Activated naive CD8-positive, alpha-beta T cell (primary cell): Measurements from ENCODE around the gene TMEM217.

Experiments used
- H3K27ac Mint-ChIP-seq: one replicate; pipeline ENCODE4 v1.8.0; 2021; ENCODE audit warnings: mixed read lengths
- H3K27me3 Mint-ChIP-seq: one replicate; pipeline ENCODE4 v1.8.0; 2021; ENCODE audit warnings: mixed read lengths
- H3K36me3 Mint-ChIP-seq: one replicate; pipeline ENCODE4 v1.8.0; 2021; ENCODE audit warnings: mixed read lengths
- H3K4me1 Mint-ChIP-seq: one replicate; pipeline ENCODE4 v1.8.0; 2021; ENCODE audit warnings: low read depth, mixed read lengths
- H3K4me3 Mint-ChIP-seq: one replicate; pipeline ENCODE4 v1.8.0; 2021; ENCODE audit warnings: mild to moderate bottlenecking, mixed read lengths
- H3K9me3 Mint-ChIP-seq: one replicate; pipeline ENCODE4 v1.8.0; 2021; ENCODE audit warnings: low read depth, mixed read lengths

Gene TMEM217

GRCh38 chr6:37287519-37288157, 29.7 kb upstream of the TMEM217 start:
- Mint-ChIP-seq H3K27ac (no peak overlapping the region), H3K4me3 (peak overlapping the region; percentile 8), H3K36me3 (peaks cover 29% of the 10 kb centered on the region), H3K27me3 (no peaks in the 10 kb centered on the region), H3K9me3 (no peaks in the 10 kb centered on the region), H3K4me1 (peaks cover 21% of the 10 kb centered on the region)

DNA sequence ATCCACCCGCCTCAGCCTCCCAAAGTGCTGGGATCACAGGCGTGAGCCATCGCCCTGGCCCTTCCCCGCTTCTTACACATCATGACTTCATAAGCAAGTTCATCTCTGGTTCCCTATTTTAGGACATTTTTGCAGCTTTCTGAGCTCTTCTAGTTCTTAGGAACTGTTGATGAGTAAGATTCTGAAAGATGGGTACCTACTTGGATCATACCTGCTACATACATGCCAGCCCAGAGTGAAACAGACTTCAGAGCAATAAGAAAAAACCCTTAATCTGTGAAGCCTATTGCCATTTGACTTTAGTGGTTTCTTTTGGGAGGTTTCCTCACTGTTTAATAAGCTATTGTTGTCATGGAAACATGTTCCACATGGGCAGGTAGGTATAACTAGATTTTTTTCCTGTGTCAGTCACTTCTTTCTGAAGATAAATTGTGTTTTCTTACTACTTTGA, 27.9 kb upstream of the TMEM217 start:
- Mint-ChIP-seq H3K9me3 (no peaks in the 10 kb centered on the region), H3K27ac (no peak overlapping the region), H3K36me3 (peaks cover 18% of the 10 kb centered on the region), H3K4me1 (peaks cover 21% of the 10 kb centered on the region), H3K27me3 (no peaks in the 10 kb centered on the region), H3K4me3 (no peak overlapping the region)

DNA sequence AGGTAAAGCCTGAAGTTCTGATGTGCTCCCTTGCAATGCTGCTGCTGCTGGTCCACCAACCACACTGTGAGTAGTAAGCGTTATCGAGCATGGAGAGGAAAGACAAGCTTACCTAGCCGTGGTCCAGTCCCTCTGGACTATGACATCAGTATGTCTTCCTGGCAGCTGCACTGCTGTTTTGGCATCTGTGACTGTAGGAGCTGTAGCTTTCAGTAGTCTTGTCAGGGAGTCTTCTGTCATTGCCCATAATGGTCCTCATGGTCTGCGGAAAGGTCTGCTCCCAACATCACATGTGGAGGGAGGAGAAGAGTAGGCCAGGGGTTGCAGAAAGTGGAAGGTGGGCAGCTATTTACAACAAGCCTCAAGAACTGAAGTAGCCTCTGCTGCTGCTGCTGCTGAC, 26.8 kb upstream of the TMEM217 start:
- no peak overlapping the region for H3K4me3 Mint-ChIP-seq
- peaks cover 16% of the 10 kb centered on the region for H3K4me1 Mint-ChIP-seq
- H3K27ac Mint-ChIP-seq, result no peak overlapping the region
- no peaks in the 10 kb centered on the region for H3K27me3 Mint-ChIP-seq
- peaks cover 18% of the 10 kb centered on the region for H3K36me3 Mint-ChIP-seq
- no peaks in the 10 kb centered on the region for H3K9me3 Mint-ChIP-seq

GRCh38 chr6:37283671-37284151, 25.8 kb upstream of the TMEM217 start:
- no peaks in the 10 kb centered on the region for H3K9me3 Mint-ChIP-seq
- no peak overlapping the region for H3K27ac Mint-ChIP-seq
- no peaks in the 10 kb centered on the region for H3K27me3 Mint-ChIP-seq
- peaks cover 6% of the 10 kb centered on the region for H3K4me1 Mint-ChIP-seq
- H3K36me3 Mint-ChIP-seq, result peaks cover 18% of the 10 kb centered on the region
- H3K4me3 Mint-ChIP-seq, result no peak overlapping the region

DNA sequence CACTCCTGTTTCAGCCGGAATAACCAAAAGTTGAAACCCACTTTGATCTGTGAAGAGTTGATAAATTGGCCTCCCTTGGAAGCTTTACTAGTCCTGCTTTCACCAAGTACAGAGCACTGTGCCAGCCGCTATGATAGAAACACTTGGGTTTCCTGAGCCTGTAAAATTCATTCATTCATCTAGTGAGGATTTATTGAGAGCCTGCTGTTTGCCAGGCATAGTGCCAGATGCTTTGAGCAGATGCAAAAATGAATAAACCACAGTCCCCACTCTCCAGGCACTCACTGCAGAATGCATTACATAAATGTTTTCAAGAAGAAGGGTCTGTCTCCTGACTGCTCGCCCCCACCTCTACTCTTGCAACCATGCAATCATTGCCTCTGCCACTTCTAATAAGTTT, 25.3 kb upstream of the TMEM217 start:
- H3K36me3 Mint-ChIP-seq, result peaks cover 18% of the 10 kb centered on the region
- no peaks in the 10 kb centered on the region for H3K9me3 Mint-ChIP-seq
- H3K27ac Mint-ChIP-seq, result no peak overlapping the region
- H3K27me3 Mint-ChIP-seq, result no peaks in the 10 kb centered on the region
- H3K4me1 Mint-ChIP-seq, result peaks cover 8% of the 10 kb centered on the region
- H3K4me3 Mint-ChIP-seq, result no peak overlapping the region

- H3K27me3 Mint-ChIP-seq, result no peaks in the 10 kb centered on the region
- H3K4me1 Mint-ChIP-seq, result peaks cover 7% of the 10 kb centered on the region
- H3K4me3 Mint-ChIP-seq, result no peak overlapping the region
- peaks cover 13% of the 10 kb centered on the region for H3K36me3 Mint-ChIP-seq
- H3K27ac Mint-ChIP-seq, result no peak overlapping the region
- H3K9me3 Mint-ChIP-seq, result no peaks in the 10 kb centered on the region
Measured at GRCh38 chr6:37282371-37282770, 24.4 kb upstream of the TMEM217 start.

GRCh38 chr6:37280162-37280887, 22.4 kb upstream of the TMEM217 start:
- Mint-ChIP-seq H3K36me3 (peaks cover 10% of the 10 kb centered on the region), H3K27me3 (no peaks in the 10 kb centered on the region), H3K4me1 (peaks cover 16% of the 10 kb centered on the region), H3K9me3 (no peaks in the 10 kb centered on the region), H3K4me3 (no peak overlapping the region), H3K27ac (no peak overlapping the region)

GRCh38 chr6:37279366-37280134, 21.6 kb upstream of the TMEM217 start:
- Mint-ChIP-seq H3K4me1 (peaks cover 20% of the 10 kb centered on the region), H3K27ac (no peak overlapping the region), H3K27me3 (no peaks in the 10 kb centered on the region), H3K9me3 (no peaks in the 10 kb centered on the region), H3K4me3 (no peak overlapping the region), H3K36me3 (peaks cover 10% of the 10 kb centered on the region)

DNA sequence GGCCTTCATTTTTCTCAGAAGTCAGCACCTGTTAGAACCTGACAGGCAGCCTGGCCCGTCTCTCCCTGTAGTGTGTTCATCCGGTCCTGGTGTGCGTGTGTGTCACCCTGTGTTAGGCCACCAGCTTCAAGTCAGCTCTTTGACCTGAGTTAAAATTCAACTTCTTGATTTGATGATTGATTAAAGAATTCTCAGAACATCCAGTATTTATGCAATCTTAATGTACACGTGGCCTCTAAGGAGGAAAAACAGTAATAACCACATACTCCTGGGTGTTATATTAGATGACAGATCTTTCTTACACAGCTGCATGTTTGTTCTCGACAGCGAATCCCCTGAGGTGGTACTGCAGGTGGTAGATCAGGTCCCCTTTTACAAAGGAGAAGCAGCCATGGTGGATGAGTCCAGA, 19.1 kb upstream of the TMEM217 start:
- Mint-ChIP-seq H3K27ac (no peak overlapping the region), H3K4me1 (peaks cover 43% of the 10 kb centered on the region), H3K36me3 (peaks cover 12% of the 10 kb centered on the region), H3K4me3 (no peak overlapping the region), H3K27me3 (no peaks in the 10 kb centered on the region), H3K9me3 (no peaks in the 10 kb centered on the region)

DNA sequence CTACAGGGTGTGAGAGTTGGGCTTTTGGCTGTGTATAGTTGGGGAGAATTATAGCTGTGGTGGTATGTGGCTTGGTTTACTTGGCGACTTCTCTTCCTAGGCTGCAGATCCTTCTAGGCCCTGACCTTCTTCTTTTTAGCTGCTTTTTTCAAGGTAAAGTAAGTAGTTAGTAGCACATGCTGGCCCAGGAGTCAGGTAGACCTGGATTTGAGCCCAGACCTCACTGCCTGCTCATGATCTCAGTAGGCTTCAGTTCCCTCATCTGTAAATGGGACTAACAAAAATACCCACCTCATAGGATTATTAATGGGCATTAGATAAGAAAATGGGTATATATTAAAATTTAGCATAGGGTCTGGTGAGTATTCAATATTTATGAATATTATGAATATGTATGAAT, 17.4 kb upstream of the TMEM217 start:
- Mint-ChIP-seq H3K4me1 (peaks cover 47% of the 10 kb centered on the region), H3K27ac (no peak overlapping the region), H3K9me3 (no peaks in the 10 kb centered on the region), H3K36me3 (peaks cover 14% of the 10 kb centered on the region), H3K4me3 (no peak overlapping the region), H3K27me3 (no peaks in the 10 kb centered on the region)

- H3K9me3 Mint-ChIP-seq, result no peaks in the 10 kb centered on the region
- H3K4me3 Mint-ChIP-seq, result no peak overlapping the region
- H3K4me1 Mint-ChIP-seq, result peaks cover 47% of the 10 kb centered on the region
- no peaks in the 10 kb centered on the region for H3K27me3 Mint-ChIP-seq
- H3K36me3 Mint-ChIP-seq, result peaks cover 17% of the 10 kb centered on the region
- peak overlapping the region; percentile 67 for H3K27ac Mint-ChIP-seq
Measured at GRCh38 chr6:37273690-37274089, 15.7 kb upstream of the TMEM217 start.

DNA sequence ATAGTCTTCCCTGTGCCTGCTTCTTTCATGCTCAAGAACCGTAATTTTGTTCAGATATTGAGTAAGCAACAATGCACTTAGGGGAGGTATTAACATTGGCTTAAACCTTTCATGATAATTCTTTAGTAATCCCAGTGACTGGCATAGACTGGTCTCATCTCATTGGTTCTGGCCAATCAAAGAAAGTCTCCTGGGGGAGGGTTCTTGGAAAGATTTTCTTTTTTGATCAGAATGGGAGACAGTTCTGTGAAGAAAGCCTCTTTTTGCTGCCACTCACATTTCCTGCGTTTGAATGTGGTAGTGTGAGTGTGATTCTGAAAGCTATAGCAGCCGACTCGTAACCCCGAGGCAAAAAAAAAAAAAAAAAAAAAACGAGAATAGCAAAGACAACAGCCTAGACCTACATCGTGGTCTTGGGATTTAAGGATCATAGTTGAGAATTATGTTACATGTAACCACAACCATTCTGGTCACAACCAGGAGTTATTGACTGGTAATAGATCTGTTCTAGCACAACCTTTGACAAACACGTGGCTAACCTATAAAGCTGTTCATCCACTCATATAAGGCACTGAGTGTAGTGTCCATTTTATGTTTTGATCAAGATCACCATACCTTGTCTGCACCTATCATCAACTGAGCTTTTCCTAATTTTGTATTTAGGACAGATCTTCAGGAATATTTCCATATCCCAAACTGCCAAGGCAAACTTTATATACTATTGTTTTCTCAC, 15.1 kb upstream of the TMEM217 start:
- Mint-ChIP-seq H3K9me3 (no peaks in the 10 kb centered on the region), H3K27me3 (no peaks in the 10 kb centered on the region), H3K36me3 (peaks cover 17% of the 10 kb centered on the region), H3K4me3 (peak overlapping the region; percentile 33), H3K4me1 (peaks cover 43% of the 10 kb centered on the region), H3K27ac (peak overlapping the region; percentile 67)

GRCh38 chr6:37269105-37269504, 11.2 kb upstream of the TMEM217 start:
- H3K4me1 Mint-ChIP-seq, result peaks cover 37% of the 10 kb centered on the region
- no peaks in the 10 kb centered on the region for H3K9me3 Mint-ChIP-seq
- peaks cover 14% of the 10 kb centered on the region for H3K36me3 Mint-ChIP-seq
- H3K27ac Mint-ChIP-seq, result no peak overlapping the region
- no peak overlapping the region for H3K4me3 Mint-ChIP-seq
- H3K27me3 Mint-ChIP-seq, result no peaks in the 10 kb centered on the region

- Mint-ChIP-seq H3K27me3 (no peaks in the 10 kb centered on the region), H3K4me3 (no peak overlapping the region), H3K9me3 (no peaks in the 10 kb centered on the region), H3K27ac (peak overlapping the region; percentile 7), H3K36me3 (peaks cover 12% of the 10 kb centered on the region), H3K4me1 (peaks cover 35% of the 10 kb centered on the region)
Measured at GRCh38 chr6:37265860-37266259, 7.9 kb upstream of the TMEM217 start.
